Right ventricle myocardium inferior (tissue), 1 donor: ENCODE measurements around the gene ATG16L1. TPM values are rescaled to one million over a fixed set of nuclear protein-coding genes. Genes with fewer than 3 reads are reported as not detected.

Experiments used
- ATAC-seq: fragments of 200-7000 bp; cut with Tn5 transposase; one replicate; pipeline ENCODE4 v1.9.1; 2020; ENCODE audit warnings: mild to moderate bottlenecking, moderate library complexity
- DNase-seq: peaks from one replicate; pipeline ENCODE4 v3.0.0; 2021; ENCODE audit errors: missing footprints
- intact Hi-C: fragments of 100-400 bp; cut with DNase I; formaldehyde crosslinking; loops from one replicate; pipeline ENCODE4 v1.11.0; 2022
- total RNA-seq: library from RNA; stranded (reverse); fragmentation: NEBNext Ultra II Directional; extraction: Animal tissue kit (Norgen Biotek cat#: 25700); gene quantifications from one replicate; pipeline ENCODE4 v1.2.1, GENCODE V29; 2021
- donor health status: DM: no; HTN: yes; CAD: no; lungs with severe emphysema.

Gene ATG16L1
- total RNA-seq, 1 donor from 2014 or later: 15.4 TPM

- DNase-seq: no peak
- ATAC-seq: no peak
- intact Hi-C loops: loop anchor here (5.0 kb wide), 1 partner anchor 162 kb away; no protein-coding TSS in a partner anchor
Observed at GRCh38 chr2:233280114-233280693, 28.7 kb downstream of the ATG16L1 start.

DNA sequence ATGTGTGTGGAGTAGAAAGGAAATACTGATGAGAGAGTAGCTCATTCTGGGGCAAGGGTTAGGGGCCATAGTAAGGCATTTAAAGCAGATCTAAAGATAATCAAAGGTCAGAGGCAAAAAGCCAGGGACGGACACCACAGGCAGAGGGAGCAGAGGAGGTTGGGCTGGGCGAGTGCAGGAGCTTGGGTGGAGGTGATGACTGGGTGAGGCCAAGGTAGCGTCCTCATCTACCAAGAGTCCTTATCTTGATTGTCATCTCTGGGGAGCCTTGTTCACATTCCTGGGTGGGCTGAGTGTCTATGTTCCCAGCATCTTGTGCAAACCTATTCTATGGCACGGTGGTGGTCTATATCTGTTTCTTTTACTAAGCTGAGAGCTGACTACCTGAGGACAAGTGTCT lies 30.1 kb downstream of the ATG16L1 start:
- ATAC-seq (no peak), DNase-seq (no peak)
- intact Hi-C loops: loop anchor here (5.0 kb wide), 1 partner anchor 161 kb away; no protein-coding TSS in a partner anchor

DNA sequence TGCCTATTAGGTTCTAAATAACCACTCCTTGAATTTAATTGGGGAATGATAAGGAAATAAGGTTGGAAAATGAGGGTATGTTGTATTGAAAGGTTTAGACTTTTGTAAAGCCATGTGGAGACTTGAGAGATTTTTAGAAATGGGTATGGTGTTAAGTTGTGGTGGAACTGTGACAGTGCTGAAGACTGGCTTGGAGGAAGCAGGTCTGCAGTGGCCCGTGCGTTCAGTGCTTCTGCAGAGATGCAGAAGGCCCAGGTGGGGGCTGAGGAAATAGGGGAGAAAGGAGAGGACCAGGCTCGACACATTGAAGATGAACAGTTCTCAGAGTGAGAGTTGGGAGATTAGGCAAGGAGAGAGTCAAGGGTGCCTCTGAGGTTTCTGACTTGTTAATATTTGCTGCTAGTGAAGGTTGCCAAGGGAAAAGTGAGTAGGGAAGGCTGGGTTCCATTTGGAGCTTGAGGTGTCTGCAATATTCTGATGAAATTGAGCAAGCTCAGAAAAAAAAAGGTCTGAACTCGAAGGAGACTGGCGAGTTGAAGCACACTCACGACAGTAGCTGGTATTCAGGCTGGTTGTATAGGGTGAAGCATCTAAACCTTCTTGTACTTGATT lies 30.6 kb downstream of the ATG16L1 start:
- intact Hi-C loops: loop anchor here (5.0 kb wide), 1 partner anchor 160 kb away; no protein-coding TSS in a partner anchor
- no peak for ATAC-seq

DNA sequence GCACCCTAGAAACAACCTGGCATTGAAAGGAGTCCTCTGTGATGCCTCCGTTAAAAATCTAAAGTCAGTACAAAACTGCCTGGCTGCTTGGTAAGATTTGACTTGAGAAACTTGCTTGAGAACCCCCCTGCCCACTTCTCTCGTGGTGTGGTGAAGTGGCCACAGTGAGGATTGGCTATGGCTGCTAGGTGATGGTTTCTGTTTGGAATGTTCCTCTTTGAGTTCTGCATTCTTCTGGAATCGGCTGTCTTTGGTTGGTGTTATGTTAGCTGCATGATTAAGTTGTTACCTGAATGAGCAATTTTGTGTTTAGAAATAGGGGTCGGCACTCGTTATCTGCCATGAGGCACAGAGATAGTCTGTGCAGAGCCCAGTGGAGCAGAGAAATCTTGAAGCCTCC lies 34.4 kb downstream of the ATG16L1 start:
- no peak for DNase-seq
- intact Hi-C loops: no loop called here
- ATAC-seq: no peak

More for the DNA sequence above, 30.6 kb downstream of the ATG16L1 start:
- no peak for DNase-seq

DNA sequence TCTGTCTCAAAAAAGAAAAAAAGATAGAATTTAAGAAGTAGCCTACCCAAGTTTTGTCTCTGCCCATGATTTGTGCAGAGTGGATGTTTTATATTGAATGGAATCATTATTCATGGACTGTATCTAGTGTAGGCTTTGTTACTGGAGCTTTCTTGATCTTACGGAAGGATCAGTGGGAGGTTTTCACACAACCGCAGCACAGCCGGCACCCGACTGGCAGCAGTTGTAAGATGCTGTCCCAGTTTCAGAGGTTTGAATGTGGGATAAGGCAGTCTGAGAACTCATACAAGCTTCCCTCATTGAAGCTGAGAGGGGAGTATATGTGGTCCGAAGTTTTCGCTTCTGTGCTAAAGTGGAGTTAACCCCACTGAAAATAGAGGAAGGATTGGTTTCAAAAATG lies 36.4 kb downstream of the ATG16L1 start:
- DNase-seq: no peak
- intact Hi-C loops: no loop called here
- no peak for ATAC-seq

- no peak for DNase-seq
- ATAC-seq: no peak
- intact Hi-C loops: no loop called here
Observed at GRCh38 chr2:233288663-233289062, 37.2 kb downstream of the ATG16L1 start.

- DNase-seq: no peak
- intact Hi-C loops: no loop called here
- no peak for ATAC-seq
Observed at GRCh38 chr2:233289648-233290047, 38.2 kb downstream of the ATG16L1 start.

DNA sequence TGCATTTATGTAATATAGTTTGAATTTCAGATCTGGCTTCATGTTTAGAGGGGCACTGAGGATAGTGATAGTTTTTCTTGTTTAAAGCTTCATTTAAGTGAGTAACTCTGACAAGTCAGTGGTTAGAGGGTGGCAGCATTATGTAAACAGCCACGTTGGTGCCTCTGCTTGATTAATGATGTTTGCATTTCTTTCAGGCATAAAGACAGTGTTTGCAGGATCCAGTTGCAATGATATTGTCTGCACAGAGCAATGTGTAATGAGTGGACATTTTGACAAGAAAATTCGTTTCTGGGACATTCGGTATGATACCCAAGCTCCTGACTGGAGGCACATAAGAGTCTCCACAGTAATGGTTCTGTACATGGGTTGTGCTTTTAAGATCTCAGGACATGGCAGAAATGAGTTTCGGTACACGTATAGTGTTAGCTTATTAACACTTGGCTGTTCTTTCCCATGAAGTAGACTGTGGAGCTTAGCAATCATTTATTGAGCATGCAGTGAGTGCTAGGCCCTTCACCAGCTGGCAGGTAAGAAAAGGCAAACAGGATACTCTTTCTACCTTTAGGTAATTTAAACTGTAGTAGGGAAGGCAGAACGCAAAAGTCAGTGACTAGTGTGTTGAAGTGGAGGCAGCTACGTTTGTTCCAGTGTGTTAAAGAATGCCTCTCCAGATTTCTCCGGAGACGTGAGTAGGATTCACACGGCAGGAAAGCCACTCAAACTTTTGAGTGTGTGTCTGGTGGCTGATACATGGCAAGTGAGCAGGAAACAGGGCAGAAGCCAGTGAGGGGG lies 38.8 kb downstream of the ATG16L1 start:
- ATAC-seq (no peak), DNase-seq (no peak)
- intact Hi-C loops: no loop called here

DNA sequence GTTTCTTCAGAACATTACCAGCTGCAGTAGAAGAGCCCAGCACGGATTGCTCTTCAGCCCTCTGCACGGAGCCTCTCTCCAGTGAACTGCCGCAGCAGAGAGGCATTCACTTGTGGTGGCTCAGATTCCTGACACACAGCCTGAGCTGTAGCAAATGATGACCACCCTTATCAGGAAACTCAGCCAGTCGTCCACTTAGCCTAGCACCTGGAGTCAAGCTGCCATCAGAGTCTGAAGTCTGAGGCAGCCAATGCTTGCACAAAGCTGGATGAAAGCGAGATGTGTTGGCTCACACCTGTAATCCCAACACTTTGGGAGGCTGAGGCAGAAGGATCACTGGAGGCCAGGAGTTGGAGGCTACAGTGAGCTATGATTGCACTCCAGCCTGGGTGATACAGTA lies 44.4 kb downstream of the ATG16L1 start:
- intact Hi-C loops: no loop called here
- ATAC-seq (no peak), DNase-seq (no peak)

DNA sequence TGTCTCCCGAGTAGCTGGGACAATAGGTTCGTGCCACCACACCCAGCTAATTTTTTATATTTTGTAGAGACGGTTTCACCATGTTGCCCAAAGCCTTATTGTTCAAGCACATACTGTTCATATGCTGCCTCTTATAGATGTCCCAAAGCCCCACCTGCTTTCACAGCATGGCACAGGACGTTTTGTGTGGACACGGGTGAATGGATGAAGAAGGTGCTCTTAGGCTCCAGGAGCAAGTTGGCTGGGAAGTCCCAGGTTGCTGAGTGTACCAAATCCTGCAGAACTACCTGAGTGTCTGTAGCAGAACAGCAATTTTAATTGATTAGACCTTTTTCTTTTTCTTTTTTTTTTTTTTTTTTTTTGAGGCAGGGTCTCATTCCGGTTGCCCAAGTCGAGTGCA lies 45.6 kb downstream of the ATG16L1 start:
- ATAC-seq (no peak), DNase-seq (no peak)
- intact Hi-C loops: no loop called here

- ATAC-seq (no peak), DNase-seq (no peak)
- intact Hi-C loops: no loop called here
Observed at GRCh38 chr2:233300401-233300800, 48.9 kb downstream of the ATG16L1 start.

GRCh38 chr2:233301248-233301647 lies 49.8 kb downstream of the ATG16L1 start:
- intact Hi-C loops: no loop called here
- no peak for DNase-seq
- no peak for ATAC-seq

DNA sequence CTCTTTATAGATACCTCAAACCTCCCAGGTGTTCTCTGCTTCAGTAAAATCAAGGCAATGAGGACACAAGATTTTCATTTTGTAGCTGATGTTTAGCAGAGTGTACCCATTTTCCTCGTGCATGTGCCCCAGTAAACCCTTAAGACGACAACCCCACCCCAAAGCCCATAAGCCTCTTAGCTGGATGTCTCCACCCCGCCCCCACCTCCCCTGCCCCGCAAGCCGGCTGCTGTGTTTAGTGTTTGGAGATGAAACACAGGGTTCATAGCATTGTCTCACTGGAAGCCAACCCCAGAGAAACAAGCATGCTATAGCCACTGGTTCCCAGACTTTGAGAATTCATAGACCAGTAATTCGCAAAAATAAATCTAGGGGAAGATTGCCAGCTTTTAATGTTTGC lies 50.3 kb downstream of the ATG16L1 start:
- DNase-seq (no peak), ATAC-seq (no peak)
- intact Hi-C loops: no loop called here

GRCh38 chr2:233303252-233303651 lies 51.8 kb downstream of the ATG16L1 start:
- DNase-seq (no peak), ATAC-seq (no peak)
- intact Hi-C loops: no loop called here

DNA sequence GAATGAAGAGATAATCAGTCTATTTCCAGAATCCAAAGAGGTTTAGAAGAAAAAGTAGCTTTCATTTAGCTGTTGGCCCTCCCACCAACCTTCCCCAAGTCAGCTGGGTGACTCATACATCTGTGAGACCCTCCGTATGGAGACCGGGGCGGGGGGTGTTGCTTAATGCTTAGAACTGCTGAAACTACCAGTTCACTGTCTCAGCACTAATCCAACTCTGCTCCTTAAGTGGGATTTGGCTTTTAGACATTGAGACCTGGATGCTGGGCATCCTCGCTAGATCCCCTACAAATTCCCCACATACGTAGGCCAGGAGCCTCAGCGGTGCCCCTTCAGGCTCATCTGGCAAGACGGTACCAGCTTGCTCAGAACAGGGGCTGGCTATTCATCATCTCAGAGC lies 56.1 kb downstream of the ATG16L1 start, which contains the start of gene SAG:
Gene SAG, plus strand, starts transcription at position 252 of the 400 bp plus-strand sequence. CDS start 1,374 bp downstream, outside the sequence.
- DNase-seq: no peak
- ATAC-seq: no peak
- intact Hi-C loops: no loop called here

GRCh38 chr2:233311241-233311926 lies 59.9 kb downstream of the ATG16L1 start:
- no peak for ATAC-seq
- no peak for DNase-seq
- intact Hi-C loops: no loop called here

- ATAC-seq (no peak), DNase-seq (no peak)
- intact Hi-C loops: no loop called here
Observed at GRCh38 chr2:233312874-233313273, 61.4 kb downstream of the ATG16L1 start.

GRCh38 chr2:233314180-233314925 lies 62.9 kb downstream of the ATG16L1 start:
- ATAC-seq (no peak), DNase-seq (no peak)
- intact Hi-C loops: no loop called here
